GM12801 (cell line): ENCODE measurements around the gene IGSF5.

Experiments
- CTCF ChIP-seq: IDR thresholded peaks from one replicate; pipeline ENCODE4 v1.5.1; 2011; ENCODE audit warnings: control low read depth; ENCODE audit not compliant: insufficient read length; ENCODE audit errors: extremely low read depth

IGSF5 gene

DNA sequence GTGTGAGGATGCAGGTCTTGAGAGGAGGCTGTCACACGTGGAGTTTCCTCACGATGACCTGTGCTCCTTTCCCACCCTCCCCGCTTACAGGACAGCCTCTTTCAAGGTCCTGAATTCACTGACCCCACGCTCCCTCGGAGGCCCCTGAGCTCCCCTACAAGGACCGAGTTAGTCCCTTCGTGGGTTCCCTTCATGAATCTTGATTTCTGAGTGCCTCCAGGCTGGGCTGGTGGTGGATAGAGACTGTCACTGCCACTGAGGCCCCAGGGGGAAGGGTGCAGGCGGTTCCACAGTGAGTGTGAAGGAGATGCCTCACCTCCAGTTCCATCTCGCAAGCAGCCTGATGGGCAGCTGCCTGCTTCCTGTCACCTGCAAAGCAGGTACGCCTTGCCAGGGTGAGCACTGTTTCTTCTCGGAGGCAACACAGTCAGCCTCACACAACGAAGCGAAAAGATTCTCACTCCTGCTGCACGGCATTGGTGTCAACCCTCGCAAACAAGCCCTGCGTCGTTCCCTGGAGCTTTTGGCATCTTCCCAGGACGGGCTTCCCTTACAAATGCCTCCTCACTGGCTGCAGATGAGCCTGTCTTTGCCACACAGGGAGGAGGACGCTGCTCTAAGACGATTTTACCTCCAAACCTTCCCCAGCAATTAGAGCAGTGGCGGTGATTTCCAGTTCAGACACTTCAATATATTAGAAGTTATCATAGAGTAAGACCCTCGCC lies 95.6 kb downstream of the IGSF5 start:
- TF ChIP-seq CTCF, result no peak

GRCh38 chr21:39842741-39843459 lies 97.9 kb downstream of the IGSF5 start:
- TF ChIP-seq CTCF, result no peak

GRCh38 chr21:39843483-39843882 lies 98.5 kb downstream of the IGSF5 start:
- no peak for TF ChIP-seq CTCF

DNA sequence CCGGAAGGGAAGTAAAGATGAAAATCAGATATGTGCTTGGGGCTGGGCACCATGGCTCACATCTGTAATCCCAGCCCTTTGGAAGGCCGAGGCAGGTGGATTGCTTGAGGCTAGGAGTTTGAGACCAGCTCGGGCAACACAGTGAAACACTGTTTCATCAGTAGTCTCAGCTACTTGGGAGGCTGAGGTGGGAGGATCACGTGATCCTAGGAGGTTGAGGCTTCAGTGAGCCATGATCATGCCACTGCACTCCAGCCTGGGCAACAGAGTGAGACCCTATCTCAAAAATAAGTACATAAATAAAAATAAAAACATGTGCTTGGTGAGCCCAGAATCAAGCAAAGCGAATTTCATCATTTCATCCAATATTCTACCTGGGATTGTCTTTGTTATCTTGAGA lies 98.9 kb downstream of the IGSF5 start:
- TF ChIP-seq CTCF, result no peak

GRCh38 chr21:39845571-39846130 lies 100.7 kb downstream of the IGSF5 start:
- TF ChIP-seq CTCF, result no peak

- no peak for TF ChIP-seq CTCF
These were observed 102.9 kb downstream of the IGSF5 start for GRCh38 chr21:39847877-39848276.

DNA sequence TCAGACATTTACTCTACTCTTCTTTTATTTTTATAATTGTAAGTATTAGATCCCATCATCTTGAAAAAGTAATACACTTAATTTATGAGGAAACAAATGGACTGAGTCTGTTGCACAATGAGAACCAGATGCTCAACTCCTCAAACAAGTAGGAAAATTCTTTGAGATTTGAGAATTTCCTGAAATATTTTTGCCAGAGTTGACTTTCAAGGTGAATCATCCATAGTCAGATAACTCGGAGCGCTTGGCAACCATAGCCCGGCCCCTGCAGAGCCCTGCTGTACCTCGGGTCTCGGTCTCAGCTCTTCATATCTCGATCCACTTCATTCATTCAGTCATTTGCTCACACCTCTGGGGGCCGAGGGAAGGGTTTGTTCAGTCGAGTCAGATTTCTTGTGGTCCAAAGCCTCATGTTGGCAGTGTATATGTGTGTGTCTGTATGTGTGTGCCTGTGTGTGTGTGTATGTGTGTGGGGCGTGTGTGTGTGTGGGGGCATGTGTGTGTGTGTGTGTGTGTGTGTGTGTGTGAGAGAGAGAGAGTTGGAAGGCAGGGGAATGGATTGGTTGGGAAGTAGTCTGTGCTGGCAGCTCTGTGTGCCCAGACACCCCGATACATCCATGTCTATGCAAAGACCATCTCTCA lies 104.2 kb downstream of the IGSF5 start:
- TF ChIP-seq CTCF, result no peak
